KMS-11 (cell line): ENCODE measurements around the gene AUTS2.
A peak's percentile ranks its signal among the peaks of the same experiment; 100 is the strongest.

ENCODE experiments used
- H2AFZ ChIP-seq: fragments of 200-600 bp; sonication (generic); 2 replicates; pipeline ENCODE4 v1.6.1; 2016; ENCODE audit warnings: antibody characterized with exemption, mixed run types, low read depth
- H3K27ac ChIP-seq: fragments of 200-600 bp; sonication (generic); 2 replicates; pipeline ENCODE4 v1.6.1; 2016; ENCODE audit warnings: mild to moderate bottlenecking, mixed run types
- H3K27me3 ChIP-seq: fragments of 200-600 bp; sonication (generic); 2 replicates; pipeline ENCODE4 v1.6.1; 2017; ENCODE audit warnings: mild to moderate bottlenecking, low read depth, mixed run types, moderate library complexity; ENCODE audit not compliant: insufficient read depth
- H3K36me3 ChIP-seq: fragments of 200-600 bp; sonication (generic); 2 replicates; pipeline ENCODE4 v1.6.1; 2017; ENCODE audit warnings: mild to moderate bottlenecking, mixed run types; ENCODE audit not compliant: insufficient read depth
- H3K4me1 ChIP-seq: fragments of 200-600 bp; sonication (generic); 2 replicates; pipeline ENCODE4 v1.6.1; 2016; ENCODE audit warnings: mild to moderate bottlenecking, low read depth, mixed run types; ENCODE audit not compliant: poor library complexity, severe bottlenecking
- H3K4me2 ChIP-seq: fragments of 200-600 bp; sonication (generic); 2 replicates; pipeline ENCODE4 v1.7.0; 2016; ENCODE audit warnings: mild to moderate bottlenecking, mixed run types
- H3K4me3 ChIP-seq: fragments of 200-600 bp; sonication (generic); IDR thresholded peaks from 2 replicates; pipeline ENCODE4 v1.6.1; 2017; ENCODE audit warnings: low read depth, low read length, mixed read lengths; ENCODE audit not compliant: insufficient read depth
- H3K79me2 ChIP-seq: fragments of 200-600 bp; sonication (generic); 2 replicates; pipeline ENCODE4 v1.6.1; 2016; ENCODE audit warnings: low read depth, mixed run types; ENCODE audit not compliant: insufficient read depth
- H3K9ac ChIP-seq: fragments of 200-600 bp; sonication (generic); 2 replicates; pipeline ENCODE4 v1.6.1; 2016; ENCODE audit warnings: mild to moderate bottlenecking, mixed run types
- H4K20me1 ChIP-seq: fragments of 200-600 bp; sonication (generic); 2 replicates; pipeline ENCODE4 v1.6.1; 2016; ENCODE audit warnings: mild to moderate bottlenecking, mixed run types; ENCODE audit not compliant: insufficient read depth
- CTCF ChIP-seq: fragments of 200-600 bp; sonication (generic); conservative IDR thresholded peaks from 2 replicates; pipeline ENCODE4 v1.6.1; 2017; ENCODE audit warnings: low read depth, mild to moderate bottlenecking, antibody characterized with exemption, low read length, moderate library complexity, mixed read lengths

Gene AUTS2

GRCh38 chr7:69735582-69735981, 137.3 kb downstream of the AUTS2 start:
- H3K4me1 ChIP-seq: peaks cover 18% of the 10 kb centered on the region
- H2AFZ ChIP-seq: no peak overlapping the region
- no peak overlapping the region for H3K9ac ChIP-seq
- H4K20me1 ChIP-seq: no peaks in the 10 kb centered on the region
- H3K4me3 ChIP-seq: no peak overlapping the region
- no peak for TF ChIP-seq CTCF
- no peaks in the 10 kb centered on the region for H3K79me2 ChIP-seq
- no peaks in the 10 kb centered on the region; the same call in 1 of the 2 replicates for H3K27me3 ChIP-seq
- no peaks in the 10 kb centered on the region for H3K36me3 ChIP-seq
- no peak overlapping the region for H3K4me2 ChIP-seq
- no peak overlapping the region for H3K27ac ChIP-seq

- no peak overlapping the region for H3K4me3 ChIP-seq
- H3K4me1 ChIP-seq: peaks cover 18% of the 10 kb centered on the region
- no peaks in the 10 kb centered on the region for H4K20me1 ChIP-seq
- H2AFZ ChIP-seq: no peak overlapping the region
- no peaks in the 10 kb centered on the region; the same call in 1 of the 2 replicates for H3K27me3 ChIP-seq
- H3K79me2 ChIP-seq: no peaks in the 10 kb centered on the region
- H3K36me3 ChIP-seq: no peaks in the 10 kb centered on the region
- H3K4me2 ChIP-seq: no peak overlapping the region
- no peak for TF ChIP-seq CTCF
- H3K9ac ChIP-seq: no peak overlapping the region
- no peak overlapping the region for H3K27ac ChIP-seq
Observed at GRCh38 chr7:69736126-69736810, 138.0 kb downstream of the AUTS2 start.

GRCh38 chr7:69738396-69738951, 140.2 kb downstream of the AUTS2 start:
- H3K4me1 ChIP-seq: peaks cover 18% of the 10 kb centered on the region
- no peaks in the 10 kb centered on the region; the same call in 1 of the 2 replicates for H3K27me3 ChIP-seq
- no peaks in the 10 kb centered on the region for H3K36me3 ChIP-seq
- no peaks in the 10 kb centered on the region for H3K79me2 ChIP-seq
- no peak overlapping the region for H3K27ac ChIP-seq
- no peak overlapping the region for H3K9ac ChIP-seq
- H3K4me2 ChIP-seq: peak overlapping the region; percentile 7; the same call in 1 of the 2 replicates
- H2AFZ ChIP-seq: no peak overlapping the region
- TF ChIP-seq CTCF: no peak
- H3K4me3 ChIP-seq: no peak overlapping the region
- no peaks in the 10 kb centered on the region for H4K20me1 ChIP-seq

- Histone ChIP-seq H3K4me1 (peaks cover 18% of the 10 kb centered on the region), H4K20me1 (no peaks in the 10 kb centered on the region), H2AFZ (no peak overlapping the region), H3K4me3 (no peak overlapping the region), H3K79me2 (no peaks in the 10 kb centered on the region), H3K27ac (no peak overlapping the region), H3K9ac (no peak overlapping the region), H3K4me2 (peak overlapping the region; percentile 7; the same call in 1 of the 2 replicates), H3K27me3 (no peaks in the 10 kb centered on the region; the same call in 1 of the 2 replicates), H3K36me3 (no peaks in the 10 kb centered on the region)
- no peak for TF ChIP-seq CTCF
Observed at GRCh38 chr7:69739190-69739589, 140.9 kb downstream of the AUTS2 start.
